Raji (cell line): ENCODE results near the gene XRRA1.

ENCODE experiments used
- POLR2A ChIP-seq: IDR thresholded peaks from 2 replicates; pipeline ENCODE4 v1.6.1; 2011; ENCODE audit warnings: low read depth, low read length, control low read depth; ENCODE audit not compliant: insufficient read depth

The XRRA1 gene

GRCh38 chr11:74948898-74949752 lies at the start of gene XRRA1, which contains the start of gene SPCS2:
TSS of gene XRRA1 (minus strand) at chr11:74949091. CDS start at chr11:74940878, 8,213 bp downstream.
TSS of gene SPCS2 (plus strand) at chr11:74949266. CDS start at chr11:74949286, 20 bp downstream.
- TF ChIP-seq POLR2A, result peak; percentile 93

DNA sequence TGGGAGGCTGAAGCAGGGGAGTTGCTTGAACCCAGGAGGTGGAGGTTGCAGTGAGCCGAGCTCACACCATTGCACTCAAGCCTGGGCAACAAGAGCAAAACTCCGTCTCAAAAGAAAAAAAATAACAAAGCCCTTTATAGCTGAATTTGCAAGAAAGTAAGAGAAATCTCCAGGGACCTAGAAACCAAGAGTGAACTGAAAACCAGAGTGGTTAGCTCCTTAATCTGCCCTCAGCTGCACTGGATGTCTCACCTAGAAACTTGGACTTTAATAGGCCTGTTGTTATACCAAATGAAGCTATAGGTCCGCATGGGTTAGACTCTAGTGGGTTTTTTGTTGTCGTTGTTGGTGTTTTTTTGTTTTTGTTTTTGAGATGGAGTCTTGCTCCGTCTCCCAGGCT lies 44.0 kb upstream of the XRRA1 start:
- no peak for TF ChIP-seq POLR2A

GRCh38 chr11:74990941-74991340 lies 42.0 kb upstream of the XRRA1 start:
- no peak for TF ChIP-seq POLR2A

DNA sequence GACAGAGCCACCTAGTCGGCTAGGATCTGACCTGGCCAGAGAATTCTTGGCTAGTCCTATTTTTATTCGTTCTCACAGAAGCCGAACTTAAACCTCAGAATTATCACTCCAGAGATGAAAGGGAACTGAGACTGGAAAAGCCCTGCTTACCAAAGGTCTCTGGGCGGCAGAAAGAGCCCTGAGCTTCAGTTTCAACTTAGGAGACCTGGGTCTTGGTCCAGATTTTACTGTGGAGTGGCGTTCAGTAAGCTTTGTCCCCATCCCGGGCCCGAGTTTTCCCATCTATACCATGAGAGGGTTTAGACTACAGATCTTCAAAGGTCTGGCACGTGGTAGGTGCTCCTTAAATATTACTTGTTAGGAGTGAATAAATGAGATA lies 40.4 kb upstream of the XRRA1 start:
- no peak for TF ChIP-seq POLR2A

DNA sequence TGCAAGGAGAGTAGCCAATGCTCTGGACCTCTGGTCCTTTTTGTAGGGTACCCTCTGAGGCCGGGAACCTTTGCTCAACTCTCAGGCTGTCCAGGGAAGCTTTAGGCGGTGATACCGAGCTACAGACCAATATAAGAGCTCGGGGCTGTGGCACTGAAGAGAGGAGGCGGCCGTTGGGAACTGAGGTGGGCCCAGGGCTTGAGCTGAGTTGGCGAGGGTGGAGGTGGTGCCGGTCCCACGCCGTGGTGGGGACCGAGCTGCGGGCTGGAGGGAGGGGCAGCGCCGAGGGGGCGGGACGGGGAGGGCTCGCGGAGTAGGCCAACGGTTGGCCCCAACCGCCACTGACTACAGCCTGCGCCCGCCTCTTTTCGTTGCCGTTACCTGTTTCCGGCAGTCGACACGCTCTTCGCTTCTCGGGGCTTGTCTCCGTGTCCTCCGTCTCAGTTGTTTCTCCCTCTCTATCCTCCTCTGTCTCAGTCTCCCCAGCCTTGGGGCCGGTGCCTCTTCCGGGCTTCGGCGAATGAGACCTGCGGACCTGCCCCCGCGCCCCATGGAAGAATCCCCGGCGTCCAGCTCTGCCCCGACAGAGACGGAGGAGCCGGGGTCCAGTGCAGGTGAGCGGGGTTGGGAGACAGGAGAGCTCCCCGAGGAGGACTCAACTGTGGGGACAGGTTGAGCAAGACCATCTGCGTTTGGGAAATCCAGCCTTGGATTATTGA lies 39.8 kb upstream of the XRRA1 start, which contains the start of gene NEU3:
Gene NEU3 (plus strand): TSS at position 393 of the 719 bp plus-strand sequence. CDS start 128 bp downstream, at position 521.
- peak; percentile 98 for TF ChIP-seq POLR2A

DNA sequence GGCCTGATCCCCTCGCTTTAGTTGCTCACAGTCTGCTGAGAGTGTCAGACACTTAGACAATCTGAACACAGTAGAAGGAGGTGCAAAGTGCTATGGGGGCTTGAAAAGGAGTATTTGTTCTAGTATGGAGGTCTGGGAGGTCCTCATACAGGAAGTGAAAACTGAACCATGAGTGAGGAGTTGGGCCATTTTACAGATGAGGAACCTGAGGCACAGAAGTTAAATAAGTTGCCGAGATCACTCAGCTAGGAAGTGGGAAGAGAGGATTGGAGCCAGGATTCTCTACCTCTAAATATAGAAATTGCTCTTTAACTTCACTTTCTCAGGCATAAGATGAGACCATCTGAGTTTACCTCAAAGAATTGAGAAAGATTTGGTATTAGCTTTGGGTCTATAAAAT lies 35.8 kb upstream of the XRRA1 start:
- no peak for TF ChIP-seq POLR2A

GRCh38 chr11:74984070-74984469 lies 35.2 kb upstream of the XRRA1 start:
- TF ChIP-seq POLR2A, result no peak

- TF ChIP-seq POLR2A, result no peak
Observed at GRCh38 chr11:74981888-74982287, 33.0 kb upstream of the XRRA1 start.

GRCh38 chr11:74980634-74981033 lies 31.7 kb upstream of the XRRA1 start:
- no peak for TF ChIP-seq POLR2A

DNA sequence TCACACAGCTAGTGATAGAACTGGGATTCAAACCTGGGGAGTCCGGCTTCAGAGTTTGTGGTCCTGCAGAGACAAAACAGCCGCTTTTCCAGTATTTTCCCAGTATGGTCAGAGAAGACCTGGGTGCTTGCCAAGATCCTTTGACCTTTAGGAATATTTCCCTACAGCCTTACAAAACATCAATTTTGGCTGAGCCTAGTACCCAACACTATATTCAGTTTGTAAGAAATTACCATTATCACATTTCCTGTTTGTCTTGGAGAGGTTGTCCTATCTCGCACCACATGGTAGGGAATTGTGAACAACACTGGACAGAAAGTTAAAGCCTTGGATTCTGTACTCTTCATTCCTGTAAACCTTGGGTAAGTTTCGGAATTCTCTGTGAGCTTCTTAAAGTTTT lies 29.1 kb upstream of the XRRA1 start:
- TF ChIP-seq POLR2A, result no peak

GRCh38 chr11:74971424-74971823 lies 22.5 kb upstream of the XRRA1 start:
- no peak for TF ChIP-seq POLR2A

- no peak for TF ChIP-seq POLR2A
Observed at GRCh38 chr11:74970852-74971395, 22.0 kb upstream of the XRRA1 start.

- TF ChIP-seq POLR2A, result no peak
Observed at GRCh38 chr11:74966651-74967050, 17.8 kb upstream of the XRRA1 start.

- no peak for TF ChIP-seq POLR2A
Observed at GRCh38 chr11:74957937-74958629, 9.2 kb upstream of the XRRA1 start.

DNA sequence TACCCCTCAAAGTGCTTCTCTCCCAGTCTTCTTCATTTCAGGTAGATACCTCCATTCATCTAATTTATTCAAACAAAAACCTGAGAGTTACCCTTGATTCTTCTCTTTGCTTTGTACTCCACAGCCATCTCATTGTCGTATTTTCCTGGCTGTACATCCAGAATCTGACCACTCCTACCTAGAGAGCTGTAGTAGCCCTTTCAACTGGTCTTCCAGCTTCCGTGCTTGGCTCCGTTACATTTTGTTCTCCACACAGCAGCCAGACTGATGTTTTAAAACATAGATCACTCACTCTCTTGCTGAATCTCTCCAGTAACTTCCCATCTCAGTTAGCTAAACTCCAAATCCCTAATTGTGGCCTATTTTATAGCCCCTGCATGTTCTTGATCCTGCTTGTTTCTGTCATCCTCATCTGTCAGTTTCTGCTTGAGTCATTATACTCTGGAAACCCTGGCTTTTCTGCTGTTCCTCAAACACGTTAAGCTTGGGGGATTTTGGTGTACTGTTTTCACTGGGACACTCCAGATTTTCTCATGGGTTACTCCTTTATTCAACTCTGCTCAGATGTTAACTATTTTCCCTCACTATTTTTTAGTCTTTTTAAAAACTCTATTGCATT lies 7.6 kb upstream of the XRRA1 start:
- no peak for TF ChIP-seq POLR2A
